GM21619 (cell line): Measurements from ENCODE around the gene PLD4.

Source experiments
- ATAC-seq: cut with Tn5 transposase; IDR thresholded peaks from one replicate; pipeline ENCODE4 v1.9.1; 2021; ENCODE audit not compliant: unreplicated experiment

The PLD4 gene

DNA sequence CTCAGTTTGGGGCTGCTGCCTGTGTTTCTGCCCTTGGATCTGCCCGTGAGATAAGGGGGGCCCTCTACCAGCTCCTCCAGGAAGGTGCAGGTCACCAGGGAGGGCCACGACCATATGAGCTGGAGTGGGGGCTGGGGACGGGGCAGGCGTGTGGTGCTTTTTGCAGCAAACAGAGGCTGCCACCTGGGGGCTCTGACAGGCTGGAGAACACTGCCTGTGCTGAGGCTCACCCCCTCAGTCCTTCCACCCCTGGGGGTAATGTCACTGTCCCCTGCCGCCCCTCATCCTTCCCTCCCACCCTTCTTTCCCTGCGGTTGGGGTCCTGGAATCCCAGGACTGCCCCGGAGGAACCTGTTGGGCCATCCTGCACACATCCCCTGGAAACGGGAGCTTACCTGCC, 3.2 kb downstream of the PLD4 start:
- ATAC-seq = no peak

DNA sequence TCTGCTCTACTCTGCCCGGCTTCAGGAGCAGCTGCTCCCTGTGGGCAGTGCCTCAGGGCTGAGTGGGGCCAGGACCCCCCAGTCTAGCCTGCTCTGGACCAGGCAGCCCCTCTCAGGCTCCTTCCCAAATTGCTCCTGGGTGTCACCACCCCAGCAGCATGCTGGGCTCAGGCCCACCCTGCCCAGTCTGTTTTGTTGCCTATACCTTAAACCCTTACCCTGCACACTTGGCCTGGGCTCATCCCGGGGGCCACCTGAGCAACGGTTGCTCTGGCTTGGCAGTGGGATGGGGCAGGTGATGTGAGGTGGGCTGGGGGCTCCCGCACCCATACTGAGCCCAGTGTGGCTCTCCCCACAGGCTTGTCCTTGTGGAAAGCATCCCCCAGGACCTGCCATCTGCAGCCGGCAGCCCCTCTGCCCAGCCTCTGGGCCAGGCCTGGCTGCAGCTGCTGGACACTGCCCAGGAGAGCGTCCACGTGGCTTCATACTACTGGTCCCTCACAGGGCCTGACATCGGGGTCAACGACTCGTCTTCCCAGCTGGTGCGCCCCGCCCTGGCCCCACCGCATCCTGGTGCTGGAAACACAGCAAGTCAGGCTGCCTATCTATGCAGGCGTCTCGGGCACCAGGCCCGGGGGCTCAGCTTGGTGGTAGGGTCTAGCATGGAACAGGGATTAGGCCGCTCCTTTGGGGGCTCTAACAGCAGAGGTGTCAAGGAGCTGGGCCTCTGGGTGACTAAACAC, 3.9 kb downstream of the PLD4 start:
- no peak for ATAC-seq

DNA sequence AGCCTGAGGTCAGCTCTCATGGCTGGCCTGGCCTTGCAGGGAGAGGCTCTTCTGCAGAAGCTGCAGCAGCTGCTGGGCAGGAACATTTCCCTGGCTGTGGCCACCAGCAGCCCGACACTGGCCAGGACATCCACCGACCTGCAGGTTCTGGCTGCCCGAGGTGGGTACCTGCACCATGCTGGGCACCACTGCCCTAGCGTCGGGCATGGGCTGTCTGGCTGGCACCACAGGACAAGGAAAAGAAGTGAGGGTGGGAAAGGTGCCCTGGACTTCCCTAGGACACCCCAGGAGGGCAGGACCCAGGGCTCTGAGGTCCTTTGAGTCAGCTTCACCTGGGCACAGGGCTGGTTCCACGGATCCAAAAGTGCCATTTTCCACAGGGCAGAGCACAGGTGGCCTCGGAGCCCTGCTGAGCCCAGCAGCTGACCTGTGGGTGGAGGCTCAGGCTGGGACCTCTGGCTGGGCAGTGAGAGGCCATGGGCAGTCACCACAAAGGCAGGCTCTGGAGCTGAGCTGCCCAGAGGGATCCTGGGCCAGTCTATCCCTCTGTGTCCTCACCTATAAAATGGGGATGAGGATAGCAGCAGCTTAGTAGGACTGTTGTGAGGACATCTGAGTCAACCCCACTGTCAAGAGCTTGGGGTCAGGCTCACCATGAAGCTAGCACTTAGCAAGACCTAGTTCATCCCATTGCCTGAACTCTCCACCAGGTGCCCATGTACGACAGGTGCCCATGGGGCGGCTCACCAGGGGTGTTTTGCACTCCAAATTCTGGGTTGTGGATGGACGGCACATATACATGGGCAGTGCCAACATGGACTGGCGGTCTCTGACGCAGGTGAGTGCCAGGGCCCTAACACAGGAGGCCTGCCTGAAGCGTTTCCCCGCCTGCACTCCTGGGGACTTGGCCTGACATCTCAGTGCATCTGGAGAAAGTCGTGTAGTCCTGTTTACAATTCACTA, 4.9 kb downstream of the PLD4 start:
- ATAC-seq = no peak

DNA sequence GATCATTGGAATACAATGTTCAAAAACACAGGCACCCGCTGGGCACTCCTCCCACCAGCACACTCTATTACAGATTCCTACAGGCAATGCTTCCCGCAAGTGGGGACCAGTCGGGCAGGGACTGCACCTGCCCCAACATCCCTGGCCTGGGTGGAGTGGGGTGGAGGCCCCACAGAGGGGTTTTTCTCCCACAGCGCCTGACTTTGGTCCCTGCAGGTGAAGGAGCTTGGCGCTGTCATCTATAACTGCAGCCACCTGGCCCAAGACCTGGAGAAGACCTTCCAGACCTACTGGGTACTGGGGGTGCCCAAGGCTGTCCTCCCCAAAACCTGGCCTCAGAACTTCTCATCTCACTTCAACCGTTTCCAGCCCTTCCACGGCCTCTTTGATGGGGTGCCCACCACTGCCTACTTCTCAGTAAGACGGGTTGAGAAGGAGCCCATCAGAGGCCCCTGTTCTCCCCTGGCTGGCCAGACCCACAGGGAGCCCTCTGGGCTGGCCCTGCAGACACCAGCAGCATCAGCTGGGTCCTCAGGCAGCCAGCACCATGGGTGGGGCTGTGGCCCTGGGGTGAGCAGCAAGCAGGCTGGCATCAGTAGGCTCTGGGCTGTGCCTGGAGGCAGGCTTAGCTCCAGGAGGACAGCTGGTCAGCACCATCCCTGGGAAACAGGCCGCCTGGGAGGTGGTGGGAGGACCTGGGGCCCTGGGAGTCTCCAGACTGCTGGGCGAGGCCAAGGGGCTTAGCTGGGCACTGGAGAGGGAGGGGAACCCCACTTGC, 6.0 kb downstream of the PLD4 start:
- no peak for ATAC-seq

DNA sequence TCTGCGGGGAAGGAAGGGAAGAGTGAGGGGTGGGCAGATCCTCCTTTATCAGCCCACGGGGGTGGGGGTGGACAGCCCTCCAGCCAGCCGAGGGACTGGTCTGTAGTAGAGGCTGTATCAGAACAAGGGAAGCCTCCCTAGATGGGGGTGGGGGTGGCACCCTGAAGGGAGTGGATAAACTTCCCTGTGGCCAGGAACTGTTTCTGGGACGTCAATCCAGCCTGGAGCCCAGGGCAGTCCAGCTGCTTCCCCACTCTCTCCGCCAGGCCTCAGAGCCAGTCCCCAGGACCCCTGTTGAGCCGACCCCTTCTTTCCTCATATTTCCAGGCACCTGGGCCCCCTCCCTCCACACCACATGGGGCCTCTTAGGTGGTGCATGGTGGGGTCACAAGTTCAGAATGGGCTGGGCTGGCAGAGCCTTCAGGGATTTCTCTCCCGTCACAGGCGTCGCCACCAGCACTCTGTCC, 6.7 kb downstream of the PLD4 start:
- ATAC-seq = no peak

DNA sequence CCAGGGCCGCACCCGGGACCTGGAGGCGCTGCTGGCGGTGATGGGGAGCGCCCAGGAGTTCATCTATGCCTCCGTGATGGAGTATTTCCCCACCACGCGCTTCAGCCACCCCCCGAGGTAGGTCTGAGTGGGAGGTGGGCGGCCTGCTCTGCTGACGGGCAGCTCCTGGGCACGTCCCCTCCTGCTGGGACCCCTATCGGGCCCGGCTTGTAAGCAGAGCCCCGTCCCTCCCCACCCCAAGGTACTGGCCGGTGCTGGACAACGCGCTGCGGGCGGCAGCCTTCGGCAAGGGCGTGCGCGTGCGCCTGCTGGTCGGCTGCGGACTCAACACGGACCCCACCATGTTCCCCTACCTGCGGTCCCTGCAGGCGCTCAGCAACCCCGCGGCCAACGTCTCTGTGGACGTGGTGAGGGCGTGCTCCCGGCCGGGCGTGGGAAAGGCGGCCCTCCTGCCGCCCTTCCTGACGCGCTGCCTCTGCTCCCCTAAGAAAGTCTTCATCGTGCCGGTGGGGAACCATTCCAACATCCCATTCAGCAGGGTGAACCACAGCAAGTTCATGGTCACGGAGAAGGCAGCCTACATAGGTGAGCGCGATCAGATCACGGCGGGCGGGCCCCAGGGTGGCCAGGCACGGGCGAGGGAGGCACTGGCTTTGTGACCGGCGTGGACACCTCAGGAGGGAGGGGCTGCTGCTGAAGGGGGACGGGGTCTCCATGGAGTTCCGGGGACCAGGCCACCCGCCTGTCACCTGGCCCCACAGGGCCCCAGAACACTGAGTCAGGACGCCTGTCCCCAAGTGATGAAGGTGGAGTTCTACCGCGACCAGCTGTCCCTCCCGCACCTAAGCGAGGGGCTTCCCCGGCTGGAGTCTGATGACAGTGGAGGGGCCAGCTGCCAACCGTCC, 7.3 kb downstream of the PLD4 start:
- no peak for ATAC-seq

DNA sequence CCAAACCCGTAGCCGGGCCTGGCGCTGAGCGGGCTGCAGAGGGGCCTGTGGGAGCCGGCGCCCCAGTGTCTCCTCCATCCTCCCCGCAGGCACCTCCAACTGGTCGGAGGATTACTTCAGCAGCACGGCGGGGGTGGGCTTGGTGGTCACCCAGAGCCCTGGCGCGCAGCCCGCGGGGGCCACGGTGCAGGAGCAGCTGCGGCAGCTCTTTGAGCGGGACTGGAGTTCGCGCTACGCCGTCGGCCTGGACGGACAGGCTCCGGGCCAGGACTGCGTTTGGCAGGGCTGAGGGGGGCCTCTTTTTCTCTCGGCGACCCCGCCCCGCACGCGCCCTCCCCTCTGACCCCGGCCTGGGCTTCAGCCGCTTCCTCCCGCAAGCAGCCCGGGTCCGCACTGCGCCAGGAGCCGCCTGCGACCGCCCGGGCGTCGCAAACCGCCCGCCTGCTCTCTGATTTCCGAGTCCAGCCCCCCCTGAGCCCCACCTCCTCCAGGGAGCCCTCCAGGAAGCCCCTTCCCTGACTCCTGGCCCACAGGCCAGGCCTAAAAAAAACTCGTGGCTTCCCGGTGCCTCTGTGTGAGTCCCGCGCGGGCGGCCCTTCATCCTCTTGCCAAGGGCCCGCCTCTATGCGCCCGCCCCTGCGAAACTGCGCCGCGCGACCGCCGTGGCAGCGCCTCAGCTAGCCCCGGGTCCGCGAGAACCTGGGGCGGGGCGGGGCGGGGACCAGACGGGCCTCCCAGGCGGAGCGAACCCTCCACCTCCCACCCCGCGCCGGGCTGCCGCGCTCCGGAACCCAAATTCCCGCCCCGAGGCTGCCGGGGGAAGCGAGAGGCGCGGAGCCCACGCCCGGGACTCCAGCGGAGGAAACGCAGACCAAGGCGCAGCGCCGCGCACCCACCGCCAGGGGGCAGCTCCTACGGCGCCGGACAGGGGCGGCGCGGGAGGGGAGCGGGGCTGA, 8.3 kb downstream of the PLD4 start:
- ATAC-seq = no peak

DNA sequence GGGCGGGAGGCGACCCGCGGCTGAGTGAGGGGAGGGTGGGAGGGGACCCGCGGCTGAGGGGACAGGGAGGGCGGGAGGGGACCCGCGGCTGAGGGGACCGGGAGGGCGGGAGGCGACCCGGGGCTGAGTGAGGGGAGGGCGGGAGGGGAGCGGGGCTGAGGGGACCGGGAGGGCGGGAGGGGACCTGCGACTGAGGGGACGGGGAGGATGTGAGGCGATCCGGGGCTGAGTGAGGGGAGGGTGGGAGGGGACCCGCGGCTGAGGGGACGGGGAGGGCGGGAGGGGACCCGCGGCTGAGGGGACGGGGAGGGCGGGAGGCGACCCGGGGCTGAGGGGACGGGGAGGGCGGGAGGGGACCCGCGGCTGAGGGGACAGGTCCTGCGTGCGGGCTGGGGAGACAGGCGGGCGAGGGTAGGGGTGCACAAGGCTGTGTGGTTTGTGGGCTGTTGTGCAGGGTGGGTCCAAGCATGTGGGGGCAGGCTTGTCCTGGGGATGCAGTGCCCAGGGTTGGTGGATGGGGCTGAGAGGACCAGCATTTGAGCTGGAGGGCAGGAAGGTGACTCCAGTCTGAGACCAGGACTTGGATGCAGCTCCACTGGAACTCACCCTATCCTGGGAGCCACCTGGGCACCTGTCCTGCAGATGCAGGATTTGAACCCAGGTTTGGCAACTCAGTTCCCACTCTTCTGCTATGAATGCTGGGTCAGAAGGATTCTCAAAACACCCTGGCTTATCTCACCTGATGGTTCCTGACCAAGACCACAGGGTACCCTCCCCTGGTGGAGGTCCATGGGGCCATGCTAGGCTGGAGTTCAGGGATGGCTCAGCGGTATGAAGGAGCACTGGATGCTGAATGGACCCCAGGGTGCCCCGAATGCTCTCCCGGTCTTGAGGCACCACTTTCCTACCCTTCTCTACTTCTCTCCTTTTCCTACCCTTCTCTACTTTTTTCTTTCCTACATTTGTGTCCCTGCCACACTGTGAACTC, 9.4 kb downstream of the PLD4 start:
- no peak for ATAC-seq

DNA sequence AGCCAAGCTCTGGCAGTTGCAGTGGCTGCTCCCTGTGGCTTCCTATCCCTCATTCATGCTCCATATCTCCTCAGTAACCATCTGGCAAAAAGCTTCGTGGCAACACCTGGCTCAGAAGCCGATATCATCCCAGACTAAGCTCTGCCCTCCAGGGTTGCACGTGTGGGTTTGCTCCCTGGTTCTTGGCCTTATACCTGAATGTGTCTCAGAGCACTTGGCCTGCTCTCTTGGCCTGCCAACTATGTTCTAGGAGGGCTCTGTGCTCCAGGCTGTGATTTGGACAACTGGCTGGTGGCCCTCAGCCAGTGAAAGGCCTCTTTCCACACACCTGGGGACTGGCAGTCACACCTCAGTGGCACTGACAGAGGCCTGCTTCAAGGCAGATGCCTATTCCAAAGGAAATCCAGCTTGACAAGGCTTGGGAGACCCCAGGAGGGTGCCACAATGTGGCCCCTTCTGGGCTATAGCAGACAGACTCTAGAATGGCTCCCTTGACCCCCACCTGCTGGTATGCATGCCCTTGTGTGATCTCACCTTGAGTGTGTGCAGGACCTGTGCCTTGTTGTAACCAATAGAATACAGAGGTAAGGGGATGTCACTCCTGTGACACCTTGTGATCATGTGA, 10.5 kb downstream of the PLD4 start:
- no peak for ATAC-seq

DNA sequence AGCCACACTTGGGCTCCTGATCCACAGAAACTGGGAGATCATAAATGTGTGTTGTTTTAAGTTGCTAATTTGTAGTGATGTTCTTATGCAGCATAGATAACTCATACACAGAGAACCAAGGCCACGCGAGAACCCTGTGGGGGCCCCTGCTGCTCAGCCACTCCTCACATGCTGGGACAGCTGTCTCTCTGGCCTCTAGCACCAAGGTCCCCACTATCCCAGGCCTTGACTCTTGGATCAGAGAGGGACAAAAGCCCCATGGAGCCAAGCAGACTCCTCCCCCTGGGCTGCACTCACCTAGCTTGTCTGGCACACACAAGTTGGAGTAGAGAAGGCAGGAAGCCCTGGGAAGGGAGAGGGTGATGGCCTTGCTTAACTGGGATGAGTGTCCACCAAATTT, 11.3 kb downstream of the PLD4 start:
- ATAC-seq = no peak

DNA sequence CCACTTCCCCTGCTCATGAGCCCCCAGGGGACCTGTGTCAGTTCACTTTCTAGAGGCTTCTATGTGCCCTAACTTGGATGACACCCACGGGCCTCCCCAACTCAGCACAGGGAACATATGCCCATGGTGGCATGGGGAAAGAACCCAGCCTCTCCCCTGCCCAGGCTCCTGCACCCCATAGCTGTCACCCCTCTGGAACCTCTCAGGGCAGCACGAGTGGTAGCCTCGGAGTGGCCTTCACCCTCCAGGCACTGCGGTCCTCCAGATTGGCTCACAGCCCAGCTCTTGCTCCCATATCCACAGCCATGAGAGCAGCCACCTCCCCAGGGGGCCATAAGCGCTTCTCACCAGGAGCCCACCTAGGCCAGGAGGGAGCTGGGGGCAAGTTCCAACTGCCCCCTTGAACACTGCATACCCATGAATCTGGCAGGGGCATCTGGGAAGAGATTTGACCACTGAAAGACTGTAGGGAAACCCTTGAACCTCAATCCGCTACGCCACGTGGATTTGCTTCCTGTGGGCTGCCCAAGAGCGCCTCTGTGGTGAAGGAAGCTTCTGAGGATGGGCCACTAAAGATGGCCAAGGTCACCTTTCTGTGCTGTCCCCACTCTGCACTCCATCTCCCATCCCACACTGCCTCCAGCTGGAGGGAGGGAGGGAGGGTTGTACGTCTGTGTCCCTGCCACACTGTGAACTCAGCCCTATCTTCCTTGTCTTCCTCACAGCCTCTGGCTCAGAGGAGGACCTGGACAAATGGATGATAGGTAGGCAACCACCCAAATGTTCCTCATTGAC, 11.9 kb downstream of the PLD4 start:
- no peak for ATAC-seq

DNA sequence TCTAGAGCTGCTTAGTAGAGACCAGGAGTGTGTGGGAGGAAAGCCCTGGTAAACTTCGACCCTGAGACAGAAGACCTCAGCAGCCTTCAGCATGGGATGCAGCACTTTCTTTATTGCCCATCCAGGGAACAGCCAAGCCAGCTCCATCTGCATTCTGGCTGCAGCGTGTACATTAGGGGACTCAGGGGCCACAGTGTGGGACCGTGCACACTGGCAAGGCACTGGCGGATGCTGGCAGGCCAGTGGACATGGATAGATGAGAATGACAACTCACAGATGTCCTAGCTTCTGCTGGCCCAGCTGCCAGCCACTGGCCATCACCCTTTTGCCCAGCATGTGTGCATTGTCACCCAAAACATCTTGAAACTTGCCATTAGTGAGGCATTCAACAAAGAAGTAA, 12.5 kb downstream of the PLD4 start:
- ATAC-seq = no peak

DNA sequence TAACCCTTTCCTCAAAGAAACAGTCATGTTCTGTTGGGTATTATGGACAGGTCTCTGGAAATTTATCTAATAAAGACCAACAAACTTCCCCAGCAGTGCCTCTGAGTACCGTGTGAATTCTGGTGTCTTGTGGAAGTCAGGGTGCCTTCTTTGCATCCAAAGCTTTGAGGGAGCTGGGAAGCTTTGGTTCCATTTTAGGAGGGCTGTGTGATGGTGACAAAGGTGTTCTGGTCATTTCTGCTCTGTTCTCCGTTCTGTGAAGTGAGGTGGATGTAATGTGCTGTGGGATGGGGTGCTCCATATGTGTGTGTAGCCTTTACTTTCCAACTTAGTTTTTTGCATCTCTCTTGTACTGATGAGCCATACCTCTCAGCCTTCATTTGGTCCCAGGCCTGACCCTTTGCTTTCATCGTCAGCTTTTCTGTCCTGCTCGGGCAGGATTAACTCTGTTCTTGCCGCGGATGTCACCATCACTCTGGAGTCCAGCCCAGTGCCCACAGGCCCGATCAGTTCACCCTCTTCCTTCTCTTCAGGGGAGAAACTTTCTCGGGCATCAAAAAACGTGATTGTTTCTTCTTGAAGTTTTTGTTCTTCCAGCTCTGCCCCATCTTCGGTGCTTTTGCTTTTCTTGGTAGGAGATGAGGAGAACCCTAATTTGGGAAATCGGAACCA, 13.2 kb downstream of the PLD4 start:
- no peak for ATAC-seq

DNA sequence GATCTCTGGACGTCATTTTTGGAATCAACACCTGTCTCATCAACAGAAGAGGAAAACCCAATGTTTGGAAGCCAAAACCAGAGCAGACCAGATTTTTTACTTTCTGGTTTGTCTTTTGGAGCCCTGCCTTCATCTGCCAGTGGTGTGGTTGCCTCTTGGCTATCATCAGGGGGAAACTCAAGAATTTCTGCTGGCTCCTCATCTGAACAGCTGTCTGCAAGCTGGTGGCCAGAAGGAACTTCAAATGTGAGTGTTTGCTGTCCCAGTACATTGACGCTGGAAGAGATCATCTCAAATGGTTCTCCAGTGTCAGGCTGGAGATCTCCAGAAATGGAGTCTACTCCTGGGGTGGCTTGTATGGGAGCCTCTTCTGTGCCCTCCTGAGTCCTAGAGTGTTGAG, 13.8 kb downstream of the PLD4 start:
- ATAC-seq = no peak

DNA sequence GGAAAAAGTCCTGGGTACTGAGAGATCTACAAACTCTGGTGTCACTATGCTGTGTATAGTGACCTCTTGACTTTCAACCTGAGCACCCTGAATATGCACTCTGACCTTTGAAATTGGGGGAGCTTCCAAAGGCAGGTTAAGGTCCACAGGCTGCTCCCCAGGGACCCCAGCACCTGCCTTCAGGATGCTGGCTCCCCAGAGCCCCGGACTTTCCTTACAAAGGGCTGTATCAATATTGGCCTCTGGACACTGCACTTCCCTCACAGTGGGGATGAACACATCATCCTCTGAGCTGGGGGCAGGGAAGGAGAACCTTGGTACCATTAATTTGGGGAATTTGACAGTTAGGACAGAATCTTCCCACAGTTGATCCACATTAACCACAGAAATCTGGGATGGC, 14.3 kb downstream of the PLD4 start:
- no peak for ATAC-seq
